ENCODE data around the gene PPARD.

The PPARD gene

DNA sequence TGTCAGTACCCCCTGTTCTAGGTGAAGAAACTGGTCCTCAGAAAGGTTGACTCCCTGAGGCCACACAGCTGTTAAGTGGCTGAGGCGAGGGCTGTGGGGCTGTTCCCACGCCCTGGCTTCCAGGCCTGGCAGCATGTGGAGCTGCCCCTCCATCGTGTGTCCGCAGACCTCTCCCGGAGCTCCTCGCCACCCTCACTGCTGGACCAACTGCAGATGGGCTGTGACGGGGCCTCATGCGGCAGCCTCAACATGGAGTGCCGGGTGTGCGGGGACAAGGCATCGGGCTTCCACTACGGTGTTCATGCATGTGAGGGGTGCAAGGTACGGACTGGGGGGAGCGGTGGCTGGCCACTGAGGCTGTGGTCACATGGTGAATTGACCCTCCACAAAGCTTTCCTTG is 77.6 kb downstream of the PPARD start:
- no peak overlapping the region for H3K27ac ChIP-seq (ENCODE audit: low read depth, low read length)
- no peak overlapping the region for H3K4ac ChIP-seq (ENCODE audit: low read depth, low read length)
- H3K18ac ChIP-seq (ENCODE audit: low read length) = no peak overlapping the region
- peaks cover 6% of the 10 kb centered on the region for H3K4me1 ChIP-seq (ENCODE audit: control insufficient read depth, low read depth, low read length)
- peaks cover 4% of the 10 kb centered on the region for H3K36me3 ChIP-seq (ENCODE audit: control insufficient read depth, insufficient read depth, low read length)
- no peak overlapping the region for H3K56ac ChIP-seq (ENCODE audit: low read length)
- H3K4me2 ChIP-seq (ENCODE audit: low read length) = no peak overlapping the region
- no CpG with 5 or more reads among the region's 14 CpGs for WGBS (ENCODE audit: extremely low coverage, insufficient coverage, low lambda C conversion rate)
- H3K79me2 ChIP-seq (ENCODE audit: control insufficient read depth, insufficient read depth, low read length) = no peaks in the 10 kb centered on the region
- H2BK15ac ChIP-seq (replicated peaks; ENCODE audit: low read depth) = no peak overlapping the region
- H3K27me3 ChIP-seq (ENCODE audit: insufficient read depth, low read length, poor library complexity) = no peaks in the 10 kb centered on the region
- H3K79me1 ChIP-seq (ENCODE audit: low read length) = no peaks in the 10 kb centered on the region
- no peak overlapping the region for H4K8ac ChIP-seq (ENCODE audit: low read depth, low read length)
- no peak overlapping the region for H2AK5ac ChIP-seq (ENCODE audit: low read length)
- no peak overlapping the region for H3K9ac ChIP-seq (ENCODE audit: low read length)
- H3K23ac ChIP-seq (ENCODE audit: low read length) = no peak overlapping the region
- no peak overlapping the region for H4K5ac ChIP-seq (ENCODE audit: low read length)
- no peak overlapping the region for H3K4me3 ChIP-seq (ENCODE audit: low read length)
- no peak overlapping the region for H2BK120ac ChIP-seq (ENCODE audit: low read depth, low read length)
- no peak for DNase-seq
- H2BK5ac ChIP-seq (ENCODE audit: low read length) = no peak overlapping the region

DNA sequence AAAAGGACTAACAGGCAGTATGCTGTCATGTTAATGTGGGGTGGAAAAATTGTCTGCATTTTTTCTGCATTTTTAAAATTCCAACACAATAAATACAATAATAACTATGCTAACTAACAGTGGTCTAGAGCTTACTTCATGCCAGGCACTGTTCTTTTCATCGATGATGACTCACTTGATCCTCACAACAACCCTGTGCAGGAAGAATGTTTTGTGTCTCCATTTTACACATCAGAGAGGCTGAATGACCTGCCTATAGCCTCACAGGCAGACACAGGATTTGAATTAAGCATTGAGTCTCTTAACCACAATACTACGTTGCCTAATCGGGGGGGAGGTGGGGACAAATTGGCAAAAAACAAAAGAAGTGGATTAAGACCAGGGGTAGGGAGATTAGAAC is 82.9 kb downstream of the PPARD start:
- Histone ChIP-seq H2BK5ac (ENCODE audit: low read length) (no peak overlapping the region), H3K23ac (ENCODE audit: low read length) (no peak overlapping the region), H3K56ac (ENCODE audit: low read length) (no peak overlapping the region), H2BK120ac (ENCODE audit: low read depth, low read length) (no peak overlapping the region), H3K9ac (ENCODE audit: low read length) (no peak overlapping the region), H3K18ac (ENCODE audit: low read length) (no peak overlapping the region), H3K4me3 (ENCODE audit: low read length) (no peak overlapping the region), H2AK5ac (ENCODE audit: low read length) (no peak overlapping the region), H3K4me2 (ENCODE audit: low read length) (no peak overlapping the region), H4K8ac (ENCODE audit: low read depth, low read length) (no peak overlapping the region), H3K27me3 (ENCODE audit: insufficient read depth, low read length, poor library complexity) (no peaks in the 10 kb centered on the region), H3K4ac (ENCODE audit: low read depth, low read length) (no peak overlapping the region), H3K4me1 (ENCODE audit: control insufficient read depth, low read depth, low read length) (peaks cover 2% of the 10 kb centered on the region), H3K27ac (ENCODE audit: low read depth, low read length) (no peak overlapping the region), H4K5ac (ENCODE audit: low read length) (no peak overlapping the region), H3K79me1 (ENCODE audit: low read length) (no peaks in the 10 kb centered on the region), H3K79me2 (ENCODE audit: control insufficient read depth, insufficient read depth, low read length) (no peaks in the 10 kb centered on the region), H3K36me3 (ENCODE audit: control insufficient read depth, insufficient read depth, low read length) (peaks cover 4% of the 10 kb centered on the region), H2BK15ac (replicated peaks; ENCODE audit: low read depth) (no peak overlapping the region)
- no peak for DNase-seq
- no CpG with 5 or more reads among the region's 3 CpGs for WGBS (ENCODE audit: extremely low coverage, insufficient coverage, low lambda C conversion rate)

DNA sequence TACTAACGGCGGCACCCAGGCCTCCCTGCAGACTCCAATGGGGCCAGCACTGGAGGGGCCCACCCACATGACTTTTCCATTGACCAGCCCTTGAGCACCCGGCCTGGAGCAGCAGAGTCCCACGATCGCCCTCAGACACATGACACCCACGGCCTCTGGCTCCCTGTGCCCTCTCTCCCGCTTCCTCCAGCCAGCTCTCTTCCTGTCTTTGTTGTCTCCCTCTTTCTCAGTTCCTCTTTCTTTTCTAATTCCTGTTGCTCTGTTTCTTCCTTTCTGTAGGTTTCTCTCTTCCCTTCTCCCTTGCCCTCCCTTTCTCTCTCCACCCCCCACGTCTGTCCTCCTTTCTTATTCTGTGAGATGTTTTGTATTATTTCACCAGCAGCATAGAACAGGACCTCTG is 83.7 kb downstream of the PPARD start:
- Histone ChIP-seq H3K4me3 (ENCODE audit: low read length) (no peak overlapping the region), H3K4ac (ENCODE audit: low read depth, low read length) (no peak overlapping the region), H2BK5ac (ENCODE audit: low read length) (no peak overlapping the region), H3K9ac (ENCODE audit: low read length) (no peak overlapping the region), H4K5ac (ENCODE audit: low read length) (no peak overlapping the region), H2BK15ac (replicated peaks; ENCODE audit: low read depth) (no peak overlapping the region), H3K27me3 (ENCODE audit: insufficient read depth, low read length, poor library complexity) (no peaks in the 10 kb centered on the region), H4K8ac (ENCODE audit: low read depth, low read length) (no peak overlapping the region), H2AK5ac (ENCODE audit: low read length) (no peak overlapping the region), H3K4me1 (ENCODE audit: control insufficient read depth, low read depth, low read length) (peaks cover 2% of the 10 kb centered on the region), H3K4me2 (ENCODE audit: low read length) (no peak overlapping the region), H3K79me2 (ENCODE audit: control insufficient read depth, insufficient read depth, low read length) (no peaks in the 10 kb centered on the region), H3K36me3 (ENCODE audit: control insufficient read depth, insufficient read depth, low read length) (peaks cover 4% of the 10 kb centered on the region), H3K27ac (ENCODE audit: low read depth, low read length) (no peak overlapping the region), H3K18ac (ENCODE audit: low read length) (no peak overlapping the region), H3K79me1 (ENCODE audit: low read length) (no peaks in the 10 kb centered on the region), H2BK120ac (ENCODE audit: low read depth, low read length) (no peak overlapping the region), H3K56ac (ENCODE audit: low read length) (no peak overlapping the region), H3K23ac (ENCODE audit: low read length) (no peak overlapping the region)
- no peak for DNase-seq
- WGBS (ENCODE audit: extremely low coverage, insufficient coverage, low lambda C conversion rate) = no CpG with 5 or more reads among the region's 8 CpGs

DNA sequence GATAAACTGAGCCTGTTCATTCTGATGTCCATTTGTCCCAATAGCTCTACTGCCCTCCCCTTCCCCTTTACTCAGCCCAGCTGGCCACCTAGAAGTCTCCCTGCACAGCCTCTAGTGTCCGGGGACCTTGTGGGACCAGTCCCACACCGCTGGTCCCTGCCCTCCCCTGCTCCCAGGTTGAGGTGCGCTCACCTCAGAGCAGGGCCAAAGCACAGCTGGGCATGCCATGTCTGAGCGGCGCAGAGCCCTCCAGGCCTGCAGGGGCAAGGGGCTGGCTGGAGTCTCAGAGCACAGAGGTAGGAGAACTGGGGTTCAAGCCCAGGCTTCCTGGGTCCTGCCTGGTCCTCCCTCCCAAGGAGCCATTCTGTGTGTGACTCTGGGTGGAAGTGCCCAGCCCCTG is 85.1 kb downstream of the PPARD start:
- Histone ChIP-seq H3K27ac (ENCODE audit: low read depth, low read length) (no peak overlapping the region), H3K79me2 (ENCODE audit: control insufficient read depth, insufficient read depth, low read length) (no peaks in the 10 kb centered on the region), H3K23ac (ENCODE audit: low read length) (no peak overlapping the region), H2BK5ac (ENCODE audit: low read length) (no peak overlapping the region), H4K8ac (ENCODE audit: low read depth, low read length) (no peak overlapping the region), H2AK5ac (ENCODE audit: low read length) (no peak overlapping the region), H2BK15ac (replicated peaks; ENCODE audit: low read depth) (no peak overlapping the region), H3K4me3 (ENCODE audit: low read length) (no peak overlapping the region), H3K36me3 (ENCODE audit: control insufficient read depth, insufficient read depth, low read length) (peaks cover 4% of the 10 kb centered on the region), H3K4me2 (ENCODE audit: low read length) (no peak overlapping the region), H3K4ac (ENCODE audit: low read depth, low read length) (no peak overlapping the region), H3K79me1 (ENCODE audit: low read length) (no peaks in the 10 kb centered on the region), H3K9ac (ENCODE audit: low read length) (no peak overlapping the region), H2BK120ac (ENCODE audit: low read depth, low read length) (no peak overlapping the region), H3K4me1 (ENCODE audit: control insufficient read depth, low read depth, low read length) (peaks cover 2% of the 10 kb centered on the region), H3K18ac (ENCODE audit: low read length) (no peak overlapping the region), H3K56ac (ENCODE audit: low read length) (no peak overlapping the region), H3K27me3 (ENCODE audit: insufficient read depth, low read length, poor library complexity) (no peaks in the 10 kb centered on the region), H4K5ac (ENCODE audit: low read length) (no peak overlapping the region)
- DNase-seq = no peak
- WGBS (ENCODE audit: extremely low coverage, insufficient coverage, low lambda C conversion rate) = no CpG with 5 or more reads among the region's 5 CpGs

DNA sequence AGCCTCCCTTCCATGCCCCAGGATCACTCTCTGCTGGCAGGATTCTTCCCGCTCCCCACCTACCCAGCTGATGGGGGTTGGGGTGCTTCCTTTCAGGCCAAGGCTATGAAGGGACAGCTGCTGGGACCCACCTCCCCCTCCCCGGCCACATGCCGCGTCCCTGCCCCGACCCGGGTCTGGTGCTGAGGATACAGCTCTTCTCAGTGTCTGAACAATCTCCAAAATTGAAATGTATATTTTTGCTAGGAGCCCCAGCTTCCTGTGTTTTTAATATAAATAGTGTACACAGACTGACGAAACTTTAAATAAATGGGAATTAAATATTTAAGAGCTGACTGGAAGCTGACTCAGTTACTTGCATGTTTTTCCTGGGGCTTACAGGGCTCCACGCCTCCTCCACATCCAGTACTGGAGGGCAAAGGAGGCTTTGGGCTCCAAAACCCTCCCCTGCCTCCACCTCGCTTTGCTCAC is 85.5 kb downstream of the PPARD start:
- H4K5ac ChIP-seq (ENCODE audit: low read length) = no peak overlapping the region
- no peak overlapping the region for H2BK120ac ChIP-seq (ENCODE audit: low read depth, low read length)
- H2BK15ac ChIP-seq (replicated peaks; ENCODE audit: low read depth) = no peak overlapping the region
- H2BK5ac ChIP-seq (ENCODE audit: low read length) = no peak overlapping the region
- no peaks in the 10 kb centered on the region for H3K79me2 ChIP-seq (ENCODE audit: control insufficient read depth, insufficient read depth, low read length)
- no peak overlapping the region for H3K23ac ChIP-seq (ENCODE audit: low read length)
- H3K18ac ChIP-seq (ENCODE audit: low read length) = no peak overlapping the region
- H3K27ac ChIP-seq (ENCODE audit: low read depth, low read length) = no peak overlapping the region
- H2AK5ac ChIP-seq (ENCODE audit: low read length) = no peak overlapping the region
- no peaks in the 10 kb centered on the region for H3K27me3 ChIP-seq (ENCODE audit: insufficient read depth, low read length, poor library complexity)
- no peak for DNase-seq
- H3K56ac ChIP-seq (ENCODE audit: low read length) = no peak overlapping the region
- no peak overlapping the region for H3K4me2 ChIP-seq (ENCODE audit: low read length)
- H3K36me3 ChIP-seq (ENCODE audit: control insufficient read depth, insufficient read depth, low read length) = peaks cover 4% of the 10 kb centered on the region
- no peak overlapping the region for H4K8ac ChIP-seq (ENCODE audit: low read depth, low read length)
- H3K4ac ChIP-seq (ENCODE audit: low read depth, low read length) = no peak overlapping the region
- WGBS (ENCODE audit: extremely low coverage, insufficient coverage, low lambda C conversion rate) = no CpG with 5 or more reads among the region's 9 CpGs
- H3K4me3 ChIP-seq (ENCODE audit: low read length) = no peak overlapping the region
- H3K9ac ChIP-seq (ENCODE audit: low read length) = no peak overlapping the region
- H3K79me1 ChIP-seq (ENCODE audit: low read length) = no peaks in the 10 kb centered on the region
- H3K4me1 ChIP-seq (ENCODE audit: control insufficient read depth, low read depth, low read length) = peaks cover 2% of the 10 kb centered on the region

DNA sequence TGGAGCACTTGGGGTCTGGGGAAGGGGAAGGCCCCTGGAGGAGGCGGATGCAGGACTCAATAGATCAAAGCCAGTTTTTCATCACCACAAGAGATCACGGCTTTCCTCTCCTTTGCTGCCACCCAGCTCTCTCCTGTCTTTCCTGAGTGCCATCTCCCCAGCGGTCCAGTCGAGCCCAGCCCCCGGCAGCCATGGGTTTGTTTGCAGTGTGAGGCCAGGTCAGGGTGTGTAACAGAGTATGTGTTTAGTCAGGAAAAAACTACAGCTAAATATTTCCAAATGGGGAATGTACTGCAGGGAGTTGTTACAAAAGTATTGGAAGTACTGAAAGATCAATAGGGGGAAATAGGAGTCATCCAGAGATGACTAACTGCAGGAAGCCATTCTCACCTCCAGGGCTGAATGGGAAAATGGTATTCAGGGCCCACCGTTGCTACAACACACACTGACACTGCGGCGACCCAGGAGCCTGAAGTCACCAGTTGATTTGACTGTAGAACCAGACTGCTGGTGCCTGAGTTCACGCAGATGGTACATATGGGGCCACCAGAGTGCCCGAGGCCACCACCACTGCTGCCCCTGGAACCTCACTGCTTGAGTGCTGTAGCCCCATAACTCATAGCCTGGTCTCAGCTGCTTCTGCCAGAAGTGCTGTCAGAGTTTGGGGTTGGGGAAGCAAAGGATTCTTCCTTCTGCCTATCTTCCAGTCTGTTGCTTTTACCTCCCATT is 86.2 kb downstream of the PPARD start:
- H2AK5ac ChIP-seq (ENCODE audit: low read length) = no peak overlapping the region
- DNase-seq = peak; percentile 48
- WGBS (ENCODE audit: extremely low coverage, insufficient coverage, low lambda C conversion rate) = no CpG with 5 or more reads among the region's 10 CpGs
- no peak overlapping the region for H2BK15ac ChIP-seq (replicated peaks; ENCODE audit: low read depth)
- no peak overlapping the region for H3K27ac ChIP-seq (ENCODE audit: low read depth, low read length)
- no peaks in the 10 kb centered on the region for H3K27me3 ChIP-seq (ENCODE audit: insufficient read depth, low read length, poor library complexity)
- no peaks in the 10 kb centered on the region for H3K79me2 ChIP-seq (ENCODE audit: control insufficient read depth, insufficient read depth, low read length)
- H3K36me3 ChIP-seq (ENCODE audit: control insufficient read depth, insufficient read depth, low read length) = peaks cover 4% of the 10 kb centered on the region
- H3K56ac ChIP-seq (ENCODE audit: low read length) = no peak overlapping the region
- no peak overlapping the region for H2BK5ac ChIP-seq (ENCODE audit: low read length)
- no peak overlapping the region for H3K4ac ChIP-seq (ENCODE audit: low read depth, low read length)
- H3K23ac ChIP-seq (ENCODE audit: low read length) = no peak overlapping the region
- no peak overlapping the region for H3K18ac ChIP-seq (ENCODE audit: low read length)
- H3K9ac ChIP-seq (ENCODE audit: low read length) = no peak overlapping the region
- H2BK120ac ChIP-seq (ENCODE audit: low read depth, low read length) = no peak overlapping the region
- no peak overlapping the region for H4K5ac ChIP-seq (ENCODE audit: low read length)
- peaks cover 2% of the 10 kb centered on the region for H3K4me1 ChIP-seq (ENCODE audit: control insufficient read depth, low read depth, low read length)
- H3K4me2 ChIP-seq (ENCODE audit: low read length) = no peak overlapping the region
- H3K4me3 ChIP-seq (ENCODE audit: low read length) = no peak overlapping the region
- H3K79me1 ChIP-seq (ENCODE audit: low read length) = no peaks in the 10 kb centered on the region
- H4K8ac ChIP-seq (ENCODE audit: low read depth, low read length) = no peak overlapping the region
